K562 (cell line): ENCODE measurements around the gene CTPS1. TPM values are rescaled to one million over a fixed set of nuclear protein-coding genes. Genes with fewer than 3 reads are reported as not detected.

Experiments
- ATAC-seq: fragments of 200-7000 bp; cut with Tn5 transposase; 3 replicates; pipeline ENCODE4 v1.9.1; 2020; ENCODE audit warnings: moderate library complexity
- BruUV-seq: library from RNA; stranded (reverse); fragments of 400-500 nt; replicated peaks from 2 replicates; lab custom pipeline; 2021; lab: Mats Ljungman, UMichigan
- CTCF ChIA-PET: fragments of 300-600 bp; formaldehyde crosslinking; extraction: SDS; loops from one replicate; lab custom pipeline; 2021; ENCODE audit warnings: low intra/inter-chr PET ratio; lab: Yijun Ruan, JAX
- POLR2A ChIA-PET: fragments of 300-600, 350-650 bp; sonication (Branson Sonifier 250); formaldehyde crosslinking; extraction: SDS; loops from one replicate; lab custom pipeline; 2021; ENCODE audit warnings: antibody characterized with exemption, inconsistent platforms; lab: Yijun Ruan, JAX
- DNase-seq, 4 experiments: peaks; one replicate each; pipeline versions ENCODE4 v3.0.0 to v3.0.0-alpha.2; 2011 to 2018; ENCODE audit warnings: low spot score in 3 of 4, mixed read lengths in 3 of 4; ENCODE audit errors: extremely low read depth in 1 of 4
- FAIRE-seq: peaks from 2 replicates; lab custom pipeline; 2011; peaks lifted over from hg19 to GRCh38; lab: Jason Lieb, UNC
- H2AFZ ChIP-seq: 2 replicates; pipeline ENCODE4 v1.6.0; 2011; ENCODE audit warnings: low read depth, low read length, control low read depth, inconsistent platforms
- H3K27ac ChIP-seq: fragments of 200-600 bp; 3 replicates; pipeline ENCODE4 v1.8.0; 2011; ENCODE audit warnings: low read depth, mild to moderate bottlenecking, control low read depth, inconsistent platforms, low read length, moderate library complexity, mixed read lengths; ENCODE audit errors: extremely low read depth
- H3K27me3 ChIP-seq, 2 experiments: fragments of 300-600 bp in 1 of 2; 2 replicates in 1 of 2; 3 replicates in 1 of 2; pipeline versions ENCODE4 v1.6.0 to v1.8.0; 2011; ENCODE audit warnings: inconsistent platforms in 2 of 2, low read length in 2 of 2, mild to moderate bottlenecking in 1 of 2, mixed read lengths in 1 of 2, moderate library complexity in 1 of 2; ENCODE audit not compliant: control insufficient read depth in 2 of 2, insufficient read depth in 2 of 2
- H3K36me3 ChIP-seq: fragments of 300-600 bp; 3 replicates; pipeline ENCODE4 v1.8.0; 2011; ENCODE audit warnings: mild to moderate bottlenecking, low read length, inconsistent platforms; ENCODE audit not compliant: control insufficient read depth, insufficient read depth
- H3K4me1 ChIP-seq, 2 experiments: fragments of 200-600 bp in 1 of 2; replicated peaks in 1 of 2; 2 replicates in 1 of 2; 3 replicates in 1 of 2; pipeline versions ENCODE4 v1.5.1 to v1.8.0; 2011; ENCODE audit warnings: inconsistent platforms in 2 of 2, low read length in 2 of 2, mild to moderate bottlenecking in 1 of 2, mixed read lengths in 1 of 2, moderate library complexity in 1 of 2; ENCODE audit not compliant: control insufficient read depth in 2 of 2, insufficient read depth in 2 of 2
- H3K4me2 ChIP-seq: 2 replicates; pipeline ENCODE4 v1.6.1; 2011; ENCODE audit warnings: low read length, control low read depth, inconsistent platforms, mixed read lengths; ENCODE audit not compliant: insufficient read depth
- H3K4me3 ChIP-seq: fragments of 200-600 bp; sonication (generic), shearing (Covaris generic); 2 replicates; pipeline ENCODE4 v1.5.1; 2016; ENCODE audit warnings: control low read depth, inconsistent platforms
- H3K79me2 ChIP-seq: fragments of 200-600 bp; 3 replicates; pipeline ENCODE4 v1.8.0; 2011; ENCODE audit warnings: low read length, inconsistent platforms; ENCODE audit not compliant: control insufficient read depth, insufficient read depth
- H3K9ac ChIP-seq, 2 experiments: 2 replicates each; pipeline versions ENCODE4 v1.6.0 to v1.6.1; 2011; ENCODE audit warnings: low read depth in 2 of 2, low read length in 2 of 2, control low read depth in 1 of 2, inconsistent platforms in 1 of 2, mild to moderate bottlenecking in 1 of 2, mixed read lengths in 1 of 2; ENCODE audit not compliant: insufficient read depth in 1 of 2
- H3K9me1 ChIP-seq: one replicate; pipeline ENCODE4 v1.6.0; 2011; ENCODE audit warnings: inconsistent platforms, mild to moderate bottlenecking, low read length, moderate library complexity; ENCODE audit not compliant: control insufficient read depth, insufficient read depth
- H3K9me3 ChIP-seq: replicated peaks from 2 replicates; pipeline ENCODE4 v1.5.1; 2011; ENCODE audit warnings: low read depth, low read length, inconsistent platforms; ENCODE audit not compliant: control insufficient read depth, insufficient read depth
- H4K20me1 ChIP-seq: replicated peaks from 2 replicates; pipeline ENCODE4 v1.6.1; 2011; ENCODE audit warnings: low read length, inconsistent platforms, mixed read lengths; ENCODE audit not compliant: control insufficient read depth, insufficient read depth
- ARID2 ChIP-seq: fragments of 450-650 bp; IDR thresholded peaks from 2 replicates; pipeline ENCODE4 v1.6.1; 2017; ENCODE audit warnings: antibody characterized with exemption, mild to moderate bottlenecking
- BCL6 ChIP-seq: fragments of 250-450 bp; sonication (Bioruptor Pico); IDR thresholded peaks from 2 replicates; pipeline ENCODE4 v1.4.0; 2020
- ILF3 ChIP-seq: fragments of 450-650 bp; IDR thresholded peaks from 2 replicates; pipeline ENCODE4 v1.6.1; 2018; ENCODE audit warnings: antibody characterized with exemption, mild to moderate bottlenecking, moderate library complexity, borderline replicate concordance
- RBFOX2 ChIP-seq: fragments of 200-400 bp; formaldehyde crosslinking; IDR thresholded peaks from 2 replicates; pipeline ENCODE4 v1.6.1; 2017; ENCODE audit warnings: low read depth, mild to moderate bottlenecking, low read length, moderate library complexity
- TCF15 ChIP-seq: fragments of 250-450 bp; sonication (Bioruptor Pico); IDR thresholded peaks from 2 replicates; pipeline ENCODE4 v1.8.0; 2022; ENCODE audit warnings: moderate library complexity, mild to moderate bottlenecking, inconsistent platforms
- THRA ChIP-seq: fragments of 450-650 bp; IDR thresholded peaks from 2 replicates; pipeline ENCODE4 v1.6.1; 2017; ENCODE audit warnings: mild to moderate bottlenecking, moderate library complexity
- THRB ChIP-seq: fragments of 450-650 bp; formaldehyde crosslinking; conservative IDR thresholded peaks from 2 replicates; pipeline ENCODE4 v1.4.0; 2022; ENCODE audit warnings: mild to moderate bottlenecking, missing genetic modification characterization
- ZNF23 ChIP-seq: fragments of 250-450 bp; sonication (Bioruptor Pico); IDR thresholded peaks from 2 replicates; pipeline ENCODE4 v1.4.0; 2020; ENCODE audit warnings: mild to moderate bottlenecking
- ZNF668 ChIP-seq: fragments of 250-450 bp; sonication (Bioruptor Pico); IDR thresholded peaks from 2 replicates; pipeline ENCODE4 v1.8.0; 2022; ENCODE audit warnings: mild to moderate bottlenecking, inconsistent platforms
- ZNF696 ChIP-seq: fragments of 250-450 bp; sonication (Bioruptor Pico); conservative IDR thresholded peaks from 2 replicates; pipeline ENCODE4 v1.4.0; 2020; ENCODE audit warnings: mild to moderate bottlenecking, moderate library complexity
- in situ Hi-C: fragments of 300-500 bp; cut with MboI; formaldehyde crosslinking; loops from 4 replicates; pipeline ENCODE4 v1.15.0; 2018; ENCODE audit warnings: inconsistent platforms, mixed read lengths
- intact Hi-C: fragments of 100-400 bp; cut with micrococcal nuclease; formaldehyde crosslinking; loops from 2 replicates; pipeline ENCODE4 v1.14.2; 2022
- polyA plus RNA-seq, 8 experiments: library from polyadenylated mRNA; depleted of rRNA in 4 of 8; stranded (reverse) in 5 of 8; unstranded in 3 of 8; fragments of >200 nt; fragmentation: Nextera tagmentation in 2 of 8; fragmentation: Illumina TruSeq in 1 of 8; extraction: Ambion mirVana in 2 of 8; extraction: Trizol in 1 of 8; gene quantifications; 2 replicates each; pipeline versions ENCODE4 v1.2.1 to v1.2.3, GENCODE V29; 2011 to 2014; ENCODE audit warnings: inconsistent platforms in 1 of 8, missing spikeins in 1 of 8
- total RNA-seq, 7 experiments: library from RNA; depleted of rRNA in 6 of 7; stranded (reverse); fragments of >200 nt in 6 of 7; fragmentation: Illumina TruSeq in 2 of 7; extraction: Trizol in 2 of 7; gene quantifications; 2 replicates each; pipeline versions ENCODE4 v1.2.1 to v1.2.3, GENCODE V29; 2011 to 2021; ENCODE audit warnings: low replicate concordance in 1 of 7

CTPS1 gene
- total and polyA plus RNA-seq, 9 of the 15 experiments (the other 6 are each of a cell fraction or from before 2014, with no cell fraction given): 44.4 to 164 (median 87.7) TPM

- Histone ChIP-seq H3K79me2 (no peaks in the 10 kb centered on the region), H3K9ac (no peak overlapping the region), H3K27me3 (peaks cover 13 to 14% of the 10 kb centered on the region in 2 experiments; a peak in 3 of 5 replicates), H3K4me1 (no peaks in the 10 kb centered on the region), H3K4me3 (no peak overlapping the region), H2AFZ (no peak overlapping the region), H3K9me1 (no peaks in the 10 kb centered on the region), H3K36me3 (no peaks in the 10 kb centered on the region), H4K20me1 (no peaks in the 10 kb centered on the region), H3K4me2 (no peak overlapping the region), H3K27ac (no peak overlapping the region), H3K9me3 (peaks cover 2% of the 10 kb centered on the region; the same call in 1 of the 2 replicates)
- DNase-seq (no peak), FAIRE-seq (no peak), ATAC-seq (no peak)
- CTCF ChIA-PET: interaction anchor here (0.7 kb wide), 1 partner anchor 109 kb away, joined by 3 read pairs; no protein-coding TSS in a partner anchor
- no TSS peak for BruUV-seq
- in situ Hi-C loops (no loop called here), intact Hi-C loops (no loop called here)
- POLR2A ChIA-PET: no interaction called here
- no peak for TF ChIP-seq TCF15 (CRISPR knock-in tag)
- no peak for TF ChIP-seq THRB
- no peak for TF ChIP-seq ZNF668 (CRISPR knock-in tag)
- TF ChIP-seq ILF3: no peak
- no peak for TF ChIP-seq BCL6 (CRISPR knock-in tag)
- no peak for TF ChIP-seq RBFOX2
- no peak for TF ChIP-seq THRA
- no peak for TF ChIP-seq ARID2
- no peak for TF ChIP-seq ZNF696 (CRISPR knock-in tag)
- TF ChIP-seq ZNF23: no peak
Observed at GRCh38 chr1:40958210-40958609, 21.3 kb upstream of the CTPS1 start.
